GM23338 (cell line): Measurements from ENCODE around the gene OCA2. TPM values are rescaled to one million over a fixed set of nuclear protein-coding genes. Genes with fewer than 3 reads are reported as not detected.

Experiments used
- ATAC-seq: fragments of 200-7000 bp; cut with Tn5 transposase; 3 replicates; pipeline ENCODE4 v1.9.1; 2020
- DNase-seq: peaks from one replicate; pipeline ENCODE4 v3.0.0-alpha.2; 2015; ENCODE audit warnings: low spot score
- H2AFZ ChIP-seq: fragments of 200-600 bp; sonication (generic); 2 replicates; pipeline ENCODE4 v1.8.0; 2016; ENCODE audit warnings: antibody characterized with exemption, mild to moderate bottlenecking, moderate library complexity
- H3F3A ChIP-seq: fragments of 200-600 bp; sonication (generic); replicated peaks from 2 replicates; pipeline ENCODE4 v1.8.0; 2017; ENCODE audit warnings: antibody characterized with exemption, mixed run types, low read depth
- H3K27ac ChIP-seq: fragments of 200-600 bp; sonication (generic); 2 replicates; pipeline ENCODE4 v1.6.1; 2016; ENCODE audit warnings: low read depth
- H3K27me3 ChIP-seq: fragments of 200-600 bp; sonication (generic); 2 replicates; pipeline ENCODE4 v1.8.0; 2016; ENCODE audit warnings: mild to moderate bottlenecking, mixed run types, moderate library complexity; ENCODE audit not compliant: insufficient read depth
- H3K36me3 ChIP-seq: fragments of 200-600 bp; sonication (generic); 2 replicates; pipeline ENCODE4 v1.8.0; 2016; ENCODE audit warnings: mild to moderate bottlenecking; ENCODE audit not compliant: insufficient read depth
- H3K4me1 ChIP-seq: fragments of 200-600 bp; sonication (generic); 2 replicates; pipeline ENCODE4 v1.8.0; 2016; ENCODE audit warnings: mild to moderate bottlenecking, moderate library complexity; ENCODE audit not compliant: insufficient read depth
- H3K4me2 ChIP-seq: fragments of 200-600 bp; sonication (generic); 2 replicates; pipeline ENCODE4 v1.7.1; 2017; ENCODE audit warnings: mixed run types
- H3K4me3 ChIP-seq: fragments of 200-600 bp; sonication (generic); 2 replicates; pipeline ENCODE4 v1.6.1; 2016; ENCODE audit warnings: mixed run types
- H3K79me2 ChIP-seq: fragments of 200-600 bp; sonication (generic); replicated peaks from 2 replicates; pipeline ENCODE4 v1.8.0; 2017; ENCODE audit warnings: mild to moderate bottlenecking; ENCODE audit not compliant: insufficient read depth
- H3K9me2 ChIP-seq: fragments of 200-600 bp; sonication (generic); 2 replicates; pipeline ENCODE4 v1.8.0; 2017; ENCODE audit not compliant: insufficient read depth
- H4K20me1 ChIP-seq: fragments of 200-600 bp; sonication (generic); replicated peaks from 2 replicates; pipeline ENCODE4 v1.8.0; 2017; ENCODE audit warnings: mild to moderate bottlenecking; ENCODE audit not compliant: insufficient read depth
- H3K27ac Mint-ChIP-seq: 2 replicates; pipeline ENCODE4 v1.8.0; 2020; ENCODE audit warnings: inconsistent platforms, mild to moderate bottlenecking, moderate library complexity, mixed read lengths
- H3K27me3 Mint-ChIP-seq: 3 replicates; pipeline ENCODE4 v1.8.0; 2022; ENCODE audit warnings: low read depth, mild to moderate bottlenecking, moderate library complexity, mixed read lengths, inconsistent platforms; ENCODE audit not compliant: insufficient read depth, poor library complexity
- H3K36me3 Mint-ChIP-seq: 3 replicates; pipeline ENCODE4 v1.8.0; 2021; ENCODE audit warnings: low read depth, mild to moderate bottlenecking, inconsistent platforms, moderate library complexity, mixed read lengths
- H3K4me1 Mint-ChIP-seq: 3 replicates; pipeline ENCODE4 v1.8.0; 2020; ENCODE audit warnings: mild to moderate bottlenecking, inconsistent platforms, mixed read lengths
- H3K4me3 Mint-ChIP-seq: 3 replicates; pipeline ENCODE4 v1.8.0; 2021; ENCODE audit warnings: moderate library complexity, mild to moderate bottlenecking, inconsistent platforms, mixed read lengths
- H3K9me3 Mint-ChIP-seq: 3 replicates; pipeline ENCODE4 v1.8.0; 2020; ENCODE audit warnings: moderate library complexity, mild to moderate bottlenecking, inconsistent platforms, mixed read lengths
- CREB1 ChIP-seq: fragments of 250-450 bp; sonication (Bioruptor Pico); IDR thresholded peaks from 2 replicates; pipeline ENCODE4 v1.5.0; 2020; ENCODE audit warnings: low read depth, mild to moderate bottlenecking, moderate library complexity
- JUNB ChIP-seq: IDR thresholded peaks from one replicate; pipeline ENCODE4 v1.6.1; 2016; ENCODE audit warnings: antibody characterized with exemption; ENCODE audit not compliant: unreplicated experiment
- NANOG ChIP-seq: IDR thresholded peaks from 2 replicates; pipeline ENCODE4 v1.6.1; 2016; ENCODE audit warnings: antibody characterized with exemption, borderline replicate concordance
- POLR2AphosphoS5 ChIP-seq: IDR thresholded peaks from 2 replicates; pipeline ENCODE4 v1.6.1; 2016; ENCODE audit warnings: antibody characterized with exemption, low read depth
- STAT1 ChIP-seq: IDR thresholded peaks from one replicate; pipeline ENCODE4 v1.6.1; 2016; ENCODE audit warnings: antibody characterized with exemption; ENCODE audit not compliant: unreplicated experiment
- ZNF114 ChIP-seq: fragments of 250-450 bp; sonication (Bioruptor Pico); IDR thresholded peaks from 2 replicates; pipeline ENCODE4 v1.5.0; 2020; ENCODE audit warnings: mild to moderate bottlenecking, moderate library complexity
- ZNF331 ChIP-seq: fragments of 250-450 bp; sonication (Bioruptor Pico); IDR thresholded peaks from 2 replicates; pipeline ENCODE4 v1.5.0; 2020; ENCODE audit warnings: low read depth, mild to moderate bottlenecking, moderate library complexity
- polyA plus RNA-seq: library from polyadenylated mRNA; unstranded; fragments of >200 nt; fragmentation: Nextera tagmentation; extraction: Ambion mirVana; gene quantifications from 2 replicates; pipeline ENCODE4 v1.2.1, GENCODE V29; 2016
- total RNA-seq: library from RNA; depleted of rRNA; stranded (reverse); fragments of >200 nt; shearing (Covaris generic); gene quantifications from 2 replicates; pipeline ENCODE4 v1.2.3, GENCODE V29; 2014
- TF ChIP-seq, protein P1 (sequence below): IDR thresholded peaks from 2 replicates; pipeline ENCODE4 v1.6.1; 2016; ENCODE audit warnings: antibody characterized with exemption
- TF ChIP-seq, protein P2 (sequence below), 2 experiments: fragments of 200-600 bp in 1 of 2; sonication (generic) in 1 of 2; conservative IDR thresholded peaks; 2 replicates each; pipeline versions ENCODE4 v1.5.1 to v1.6.1; 2016 to 2017; ENCODE audit warnings: antibody characterized with exemption in 2 of 2, low read depth in 2 of 2, mild to moderate bottlenecking in 2 of 2, moderate library complexity in 1 of 2
- TF ChIP-seq, protein P3 (sequence below): IDR thresholded peaks from one replicate; pipeline ENCODE4 v1.6.1; 2018; ENCODE audit warnings: antibody characterized with exemption; ENCODE audit not compliant: unreplicated experiment

OCA2 gene
- total and polyA plus RNA-seq, 2 experiments from 2014 or later, result 0.40 to 0.69 TPM

DNA sequence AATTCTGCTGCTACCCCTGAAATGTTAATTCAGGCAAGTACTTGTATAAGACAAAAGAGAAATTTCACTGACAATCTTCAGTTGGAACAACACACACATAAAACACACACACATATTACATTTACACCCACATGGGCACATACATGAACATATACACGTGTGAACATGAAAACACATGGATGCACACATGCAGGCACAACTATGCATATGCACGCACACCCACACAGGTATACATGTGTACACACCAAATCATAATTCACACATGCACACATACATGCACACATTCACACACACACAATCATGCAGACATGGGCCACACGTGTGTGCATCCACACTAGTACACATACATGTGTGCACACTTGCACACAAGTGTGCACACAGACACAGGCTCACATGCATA, 277.8 kb downstream of the OCA2 start:
- TF ChIP-seq, protein P1, sequence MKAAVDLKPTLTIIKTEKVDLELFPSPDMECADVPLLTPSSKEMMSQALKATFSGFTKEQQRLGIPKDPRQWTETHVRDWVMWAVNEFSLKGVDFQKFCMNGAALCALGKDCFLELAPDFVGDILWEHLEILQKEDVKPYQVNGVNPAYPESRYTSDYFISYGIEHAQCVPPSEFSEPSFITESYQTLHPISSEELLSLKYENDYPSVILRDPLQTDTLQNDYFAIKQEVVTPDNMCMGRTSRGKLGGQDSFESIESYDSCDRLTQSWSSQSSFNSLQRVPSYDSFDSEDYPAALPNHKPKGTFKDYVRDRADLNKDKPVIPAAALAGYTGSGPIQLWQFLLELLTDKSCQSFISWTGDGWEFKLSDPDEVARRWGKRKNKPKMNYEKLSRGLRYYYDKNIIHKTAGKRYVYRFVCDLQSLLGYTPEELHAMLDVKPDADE, result no peak
- TF ChIP-seq ZNF331 (CRISPR knock-in tag) (no peak), NANOG (no peak), JUNB (no peak), STAT1 (no peak)
- TF ChIP-seq, protein P2, sequence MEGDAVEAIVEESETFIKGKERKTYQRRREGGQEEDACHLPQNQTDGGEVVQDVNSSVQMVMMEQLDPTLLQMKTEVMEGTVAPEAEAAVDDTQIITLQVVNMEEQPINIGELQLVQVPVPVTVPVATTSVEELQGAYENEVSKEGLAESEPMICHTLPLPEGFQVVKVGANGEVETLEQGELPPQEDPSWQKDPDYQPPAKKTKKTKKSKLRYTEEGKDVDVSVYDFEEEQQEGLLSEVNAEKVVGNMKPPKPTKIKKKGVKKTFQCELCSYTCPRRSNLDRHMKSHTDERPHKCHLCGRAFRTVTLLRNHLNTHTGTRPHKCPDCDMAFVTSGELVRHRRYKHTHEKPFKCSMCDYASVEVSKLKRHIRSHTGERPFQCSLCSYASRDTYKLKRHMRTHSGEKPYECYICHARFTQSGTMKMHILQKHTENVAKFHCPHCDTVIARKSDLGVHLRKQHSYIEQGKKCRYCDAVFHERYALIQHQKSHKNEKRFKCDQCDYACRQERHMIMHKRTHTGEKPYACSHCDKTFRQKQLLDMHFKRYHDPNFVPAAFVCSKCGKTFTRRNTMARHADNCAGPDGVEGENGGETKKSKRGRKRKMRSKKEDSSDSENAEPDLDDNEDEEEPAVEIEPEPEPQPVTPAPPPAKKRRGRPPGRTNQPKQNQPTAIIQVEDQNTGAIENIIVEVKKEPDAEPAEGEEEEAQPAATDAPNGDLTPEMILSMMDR (conservative IDR thresholded peaks at IDR 0.05; ENCODE audit: low read depth in 2 of 2), result no peak
- H2AFZ ChIP-seq, result no peak overlapping the region
- no peaks in the 10 kb centered on the region for H4K20me1 ChIP-seq
- H3K4me1 ChIP-seq, result no peaks in the 10 kb centered on the region
- no peak overlapping the region for H3K4me3 ChIP-seq
- H3K27ac Mint-ChIP-seq, result no peak overlapping the region
- H3K27ac ChIP-seq, result no peak overlapping the region
- H3F3A ChIP-seq, result no peaks in the 10 kb centered on the region
- H3K4me3 Mint-ChIP-seq, result no peak overlapping the region
- no peaks in the 10 kb centered on the region for H3K36me3 Mint-ChIP-seq
- 0 out of 2 replicates have a peak, but pooled peaks cover 4% of the 10 kb centered on the region for H3K9me2 ChIP-seq
- ATAC-seq (no peak), DNase-seq (no peak)
- no peaks in the 10 kb centered on the region for H3K27me3 Mint-ChIP-seq
- H3K79me2 ChIP-seq, result no peaks in the 10 kb centered on the region
- peaks cover 5% of the 10 kb centered on the region; the same call in 2 of the 3 replicates for H3K9me3 Mint-ChIP-seq
- H3K4me2 ChIP-seq, result no peak overlapping the region
- no peaks in the 10 kb centered on the region for H3K27me3 ChIP-seq
- H3K36me3 ChIP-seq, result no peaks in the 10 kb centered on the region
- H3K4me1 Mint-ChIP-seq, result no peaks in the 10 kb centered on the region

DNA sequence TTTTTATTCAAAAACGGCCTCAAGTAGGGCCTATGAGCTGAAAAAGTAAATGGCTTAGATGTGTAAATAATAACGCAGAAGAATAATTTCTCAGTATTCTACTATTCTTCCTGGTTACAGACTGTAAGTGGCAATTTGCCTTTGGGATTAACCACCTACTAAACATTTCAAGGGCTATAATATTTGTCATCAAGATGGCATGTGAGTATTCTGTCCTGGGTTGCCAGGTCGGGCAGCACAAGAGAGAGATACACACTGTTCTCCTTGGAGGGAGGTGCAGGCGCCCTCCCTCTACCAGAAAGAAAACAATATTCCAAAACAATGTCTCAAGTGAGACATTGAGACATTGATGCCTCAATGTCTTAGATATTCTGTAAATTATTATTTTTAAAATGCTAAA, 278.4 kb downstream of the OCA2 start:
- H3K4me2 ChIP-seq, result no peak overlapping the region
- TF ChIP-seq POLR2AphosphoS5 (no peak), ZNF331 (CRISPR knock-in tag) (no peak), CREB1 (CRISPR knock-in tag) (no peak), ZNF114 (CRISPR knock-in tag) (no peak), STAT1 (no peak), JUNB (no peak)
- TF ChIP-seq, protein P3, sequence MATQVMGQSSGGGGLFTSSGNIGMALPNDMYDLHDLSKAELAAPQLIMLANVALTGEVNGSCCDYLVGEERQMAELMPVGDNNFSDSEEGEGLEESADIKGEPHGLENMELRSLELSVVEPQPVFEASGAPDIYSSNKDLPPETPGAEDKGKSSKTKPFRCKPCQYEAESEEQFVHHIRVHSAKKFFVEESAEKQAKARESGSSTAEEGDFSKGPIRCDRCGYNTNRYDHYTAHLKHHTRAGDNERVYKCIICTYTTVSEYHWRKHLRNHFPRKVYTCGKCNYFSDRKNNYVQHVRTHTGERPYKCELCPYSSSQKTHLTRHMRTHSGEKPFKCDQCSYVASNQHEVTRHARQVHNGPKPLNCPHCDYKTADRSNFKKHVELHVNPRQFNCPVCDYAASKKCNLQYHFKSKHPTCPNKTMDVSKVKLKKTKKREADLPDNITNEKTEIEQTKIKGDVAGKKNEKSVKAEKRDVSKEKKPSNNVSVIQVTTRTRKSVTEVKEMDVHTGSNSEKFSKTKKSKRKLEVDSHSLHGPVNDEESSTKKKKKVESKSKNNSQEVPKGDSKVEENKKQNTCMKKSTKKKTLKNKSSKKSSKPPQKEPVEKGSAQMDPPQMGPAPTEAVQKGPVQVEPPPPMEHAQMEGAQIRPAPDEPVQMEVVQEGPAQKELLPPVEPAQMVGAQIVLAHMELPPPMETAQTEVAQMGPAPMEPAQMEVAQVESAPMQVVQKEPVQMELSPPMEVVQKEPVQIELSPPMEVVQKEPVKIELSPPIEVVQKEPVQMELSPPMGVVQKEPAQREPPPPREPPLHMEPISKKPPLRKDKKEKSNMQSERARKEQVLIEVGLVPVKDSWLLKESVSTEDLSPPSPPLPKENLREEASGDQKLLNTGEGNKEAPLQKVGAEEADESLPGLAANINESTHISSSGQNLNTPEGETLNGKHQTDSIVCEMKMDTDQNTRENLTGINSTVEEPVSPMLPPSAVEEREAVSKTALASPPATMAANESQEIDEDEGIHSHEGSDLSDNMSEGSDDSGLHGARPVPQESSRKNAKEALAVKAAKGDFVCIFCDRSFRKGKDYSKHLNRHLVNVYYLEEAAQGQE, result no peak
- TF ChIP-seq, protein P1, result no peak

More for the DNA sequence above, 278.4 kb downstream of the OCA2 start:
- Mint-ChIP-seq H3K36me3 (no peaks in the 10 kb centered on the region), H3K4me1 (no peaks in the 10 kb centered on the region), H3K4me3 (no peak overlapping the region), H3K27me3 (no peaks in the 10 kb centered on the region), H3K27ac (no peak overlapping the region), H3K9me3 (peaks cover 5% of the 10 kb centered on the region; the same call in 2 of the 3 replicates)
- Histone ChIP-seq H3K9me2 (0 out of 2 replicates have a peak, but pooled peaks cover 2% of the 10 kb centered on the region), H3F3A (no peaks in the 10 kb centered on the region), H4K20me1 (no peaks in the 10 kb centered on the region), H3K36me3 (no peaks in the 10 kb centered on the region), H3K27ac (no peak overlapping the region), H2AFZ (no peak overlapping the region), H3K79me2 (no peaks in the 10 kb centered on the region), H3K27me3 (no peaks in the 10 kb centered on the region), H3K4me1 (no peaks in the 10 kb centered on the region), H3K4me3 (no peak overlapping the region)
- ATAC-seq (no peak), DNase-seq (no peak)
